NCI-H526 treated with DMSO at 0.1 percent for 48 hours (cell line): ENCODE data around the gene ZGRF1.
A peak's percentile ranks its signal among the peaks of the same experiment; 100 is the strongest.
"Not testable (repeated sequence)": the region's sequence is repeated elsewhere in the genome, so short reads cannot be mapped to it uniquely, and the experiment has no call there.

Experiments
- DNase-seq: peaks from one replicate; lab custom pipeline; 2025; lab: John Stamatoyannopoulos, UW

ZGRF1 gene

GRCh38 chr4:112636688-112637551, at the start of gene ZGRF1, which contains the start of gene LARP7:
Gene ZGRF1 (minus strand): TSS chr4:112636909. CDS start chr4:112633176, 3,733 bp downstream.
Gene LARP7 (plus strand): TSS chr4:112637143. CDS start chr4:112644670, 7,527 bp downstream.
- DNase-seq: peak; percentile 98

GRCh38 chr4:112680996-112681395, 44.3 kb upstream of the ZGRF1 start:
- DNase-seq: no peak

GRCh38 chr4:112677519-112678091, 40.9 kb upstream of the ZGRF1 start:
- DNase-seq: no peak

GRCh38 chr4:112674376-112674775, 37.7 kb upstream of the ZGRF1 start:
- no peak for DNase-seq

- no peak for DNase-seq
These were observed 37.0 kb upstream of the ZGRF1 start for GRCh38 chr4:112673686-112674085.

- DNase-seq: no peak
These were observed 36.4 kb upstream of the ZGRF1 start for GRCh38 chr4:112673076-112673475.

GRCh38 chr4:112668131-112668530, 31.4 kb upstream of the ZGRF1 start:
- no peak for DNase-seq

GRCh38 chr4:112664611-112665010, 27.9 kb upstream of the ZGRF1 start:
- no peak for DNase-seq

GRCh38 chr4:112656115-112656514, 19.4 kb upstream of the ZGRF1 start:
- not testable (repeated sequence) for DNase-seq

GRCh38 chr4:112655270-112655669, 18.6 kb upstream of the ZGRF1 start:
- no peak for DNase-seq

GRCh38 chr4:112652216-112652615, 15.5 kb upstream of the ZGRF1 start:
- DNase-seq: no peak

GRCh38 chr4:112651641-112652040, 14.9 kb upstream of the ZGRF1 start:
- DNase-seq: no peak

GRCh38 chr4:112650332-112650731, 13.6 kb upstream of the ZGRF1 start:
- DNase-seq: no peak

GRCh38 chr4:112649055-112649408, 12.3 kb upstream of the ZGRF1 start:
- no peak for DNase-seq

- DNase-seq: no peak
These were observed 11.8 kb upstream of the ZGRF1 start for GRCh38 chr4:112648263-112649054.

- DNase-seq: no peak
These were observed 11.1 kb upstream of the ZGRF1 start for GRCh38 chr4:112647785-112648184.

- no peak for DNase-seq
These were observed 10.2 kb upstream of the ZGRF1 start for GRCh38 chr4:112646632-112647537.

GRCh38 chr4:112645541-112646329, 9.0 kb upstream of the ZGRF1 start:
- no peak for DNase-seq

- DNase-seq: not testable (repeated sequence)
These were observed 8.2 kb upstream of the ZGRF1 start for GRCh38 chr4:112644595-112645535.

GRCh38 chr4:112642526-112642925, 5.8 kb upstream of the ZGRF1 start:
- DNase-seq: no peak
